Right cardiac atrium (tissue), 5 donors: ENCODE measurements around the gene EVI5. TPM values are rescaled to one million over a fixed set of nuclear protein-coding genes. Genes with fewer than 3 reads are reported as not detected.

Source experiments
- ATAC-seq, 2 donors: fragments of 200-7000 bp; cut with Tn5 transposase; one replicate each; pipeline versions ENCODE4 v1.8.0 to v1.9.1; 2020; ENCODE audit warnings: moderate library complexity in 2 of 2, mild to moderate bottlenecking in 1 of 2
- DNase-seq, 3 donors: peaks; one replicate each; pipeline ENCODE4 v3.0.0-alpha.2; 2020
- H3K27ac ChIP-seq: one replicate; pipeline ENCODE4 v1.5.1; 2013; ENCODE audit warnings: mild to moderate bottlenecking, low read length, control low read depth, moderate library complexity
- H3K27me3 ChIP-seq: one replicate; pipeline ENCODE4 v1.6.1; 2013; ENCODE audit not compliant: control insufficient read depth, insufficient read depth
- H3K4me1 ChIP-seq: one replicate; pipeline ENCODE4 v1.6.1; 2013; ENCODE audit warnings: low read length; ENCODE audit not compliant: control insufficient read depth, insufficient read depth
- H3K4me3 ChIP-seq: one replicate; pipeline ENCODE4 v1.5.1; 2013; ENCODE audit warnings: low read length, control low read depth
- H3K9me3 ChIP-seq: one replicate; pipeline ENCODE4 v1.6.1; 2013; ENCODE audit warnings: low read length; ENCODE audit not compliant: control insufficient read depth
- WGBS: extraction: QIAGEN DNeasy Blood & Tissue Kit; methylation state at CpG from one replicate; pipeline ENCODE4 v1.1.7; 2013; 5-methylcytosine and 5-hydroxymethylcytosine counted together
- intact Hi-C, 4 donors: fragments of 100-400 bp; cut with DNase I; formaldehyde crosslinking; loops; one replicate each; pipeline versions ENCODE4 v1.11.0 to v1.14.0; 2022 to 2023
- long read RNA-seq, 4 donors: library from polyadenylated mRNA; unstranded; transcript quantifications; one replicate each; pipeline ENCODE4 v2.0.0, GENCODE V29; 2020 to 2021
- polyA plus RNA-seq: library from polyadenylated mRNA; stranded (reverse); fragments of 200-250 nt; gene quantifications from one replicate; pipeline ENCODE4 v1.2.3, GENCODE V29; 2013
- total RNA-seq, 4 donors: library from RNA; stranded (reverse); fragmentation: NEBNext Ultra II Directional; extraction: Animal tissue kit (Norgen Biotek cat#: 25700); gene quantifications; one replicate each; pipeline ENCODE4 v1.2.1, GENCODE V29; 2021
- donor health status: healthy with polysubstance abuse.
- donor health status: DM: no; HTN: yes; CAD: no.
- donor health status: DM: no; HTN: no; CAD: no.
- donor health status: DM: no; HTN: yes; CAD: no; lungs with severe emphysema.
- donor health status: DM: yes; HTN: yes; CAD: no.

Gene EVI5
- total RNA-seq (10 to 100 TPM; 42.9 to 58.1 (median 48.6) TPM), polyA plus RNA-seq (5.9 TPM)
- long read RNA-seq, donor 1, partial matches to known transcripts, result 8 of 17 reads
- long read RNA-seq, donor 1, other reads (novel, unspliced or antisense), result 9 of 17 reads
- long read RNA-seq, donor 2, partial matches to known transcripts, result 0 of 4 reads
- long read RNA-seq, donor 2, other reads (novel, unspliced or antisense), result 4 of 4 reads
- long read RNA-seq, donor 3, partial matches to known transcripts, result 28 of 61 reads
- long read RNA-seq, donor 3, other reads (novel, unspliced or antisense), result 33 of 61 reads
- long read RNA-seq, donor 4, partial matches to known transcripts, result 1 of 3 reads
- long read RNA-seq, donor 4, other reads (novel, unspliced or antisense), result 2 of 3 reads

GRCh38 chr1:92784639-92785500 is at the start of gene EVI5:
Gene EVI5 (minus strand): TSS chr1:92785108. CDS start chr1:92736546, 48,562 bp downstream.
- no peaks in the 10 kb centered on the region for H3K27me3 ChIP-seq
- intact Hi-C loops, result no loop called here
- H3K27ac ChIP-seq, result peak within 1 kb of the TSS; percentile 96
- DNase-seq (peak; percentile 96 to 98 (median 98)), ATAC-seq (peak; percentile 98 to 99)
- no peaks in the 10 kb centered on the region for H3K9me3 ChIP-seq
- peak within 1 kb of the TSS; percentile 83 for H3K4me3 ChIP-seq
- under 1% methylated on average over 94 of the region's 94 CpGs for WGBS
- H3K4me1 ChIP-seq, result peaks cover 3% of the 10 kb centered on the region

- peaks cover 4% of the 10 kb centered on the region for H3K4me1 ChIP-seq
- ATAC-seq (no peak), DNase-seq (no peak)
- no peak overlapping the region for H3K4me3 ChIP-seq
- H3K27me3 ChIP-seq, result no peaks in the 10 kb centered on the region
- H3K27ac ChIP-seq, result no peak overlapping the region
- 67% methylated on average over 5 of the region's 5 CpGs for WGBS
- H3K9me3 ChIP-seq, result no peaks in the 10 kb centered on the region
- intact Hi-C loops, result no loop called here
Measured at GRCh38 chr1:92834617-92835016, 49.7 kb upstream of the EVI5 start.

GRCh38 chr1:92833840-92834239 is 48.9 kb upstream of the EVI5 start:
- ATAC-seq, result no peak
- Histone ChIP-seq H3K9me3 (no peaks in the 10 kb centered on the region), H3K27me3 (no peaks in the 10 kb centered on the region), H3K27ac (no peak overlapping the region), H3K4me3 (peak overlapping the region; percentile 59), H3K4me1 (peaks cover 4% of the 10 kb centered on the region)
- intact Hi-C loops, result no loop called here
- DNase-seq, result no peak
- WGBS, result 72% methylated on average over 5 of the region's 5 CpGs

GRCh38 chr1:92832537-92833114 is 47.7 kb upstream of the EVI5 start:
- Histone ChIP-seq H3K27ac (peak overlapping the region; percentile 46), H3K27me3 (no peaks in the 10 kb centered on the region), H3K4me1 (peaks cover 4% of the 10 kb centered on the region), H3K4me3 (peak overlapping the region; percentile 59), H3K9me3 (no peaks in the 10 kb centered on the region)
- DNase-seq, result no peak
- intact Hi-C loops, result no loop called here
- peak; percentile 17 to 24 for ATAC-seq
- WGBS, result under 1% methylated on average over 19 of the region's 19 CpGs

GRCh38 chr1:92831762-92832536 is 47.0 kb upstream of the EVI5 start, which contains the start of gene RPL5:
Gene RPL5 (plus strand): TSS chr1:92832040. CDS start chr1:92832115, 75 bp downstream.
- Histone ChIP-seq H3K4me3 (peak within 1 kb of the TSS; percentile 59), H3K9me3 (no peaks in the 10 kb centered on the region), H3K4me1 (peaks cover 4% of the 10 kb centered on the region), H3K27ac (peak within 1 kb of the TSS; percentile 46), H3K27me3 (no peaks in the 10 kb centered on the region)
- WGBS, result under 1% methylated on average over 57 of the region's 57 CpGs
- DNase-seq (peak; percentile 97 to 99 (median 98)), ATAC-seq (peak; percentile 98)
- intact Hi-C loops, result no loop called here

GRCh38 chr1:92831368-92831761 is 46.5 kb upstream of the EVI5 start:
- H3K27ac ChIP-seq, result no peak overlapping the region
- DNase-seq, result no peak
- peaks cover 4% of the 10 kb centered on the region for H3K4me1 ChIP-seq
- no peak overlapping the region for H3K4me3 ChIP-seq
- H3K27me3 ChIP-seq, result no peaks in the 10 kb centered on the region
- no peaks in the 10 kb centered on the region for H3K9me3 ChIP-seq
- WGBS, result 43% methylated on average over 4 of the region's 4 CpGs
- intact Hi-C loops, result no loop called here
- peak; percentile 21 to 32 for ATAC-seq

GRCh38 chr1:92826792-92827191 is 41.9 kb upstream of the EVI5 start:
- Histone ChIP-seq H3K27me3 (no peaks in the 10 kb centered on the region), H3K4me3 (no peak overlapping the region), H3K9me3 (no peaks in the 10 kb centered on the region), H3K27ac (no peak overlapping the region), H3K4me1 (no peaks in the 10 kb centered on the region)
- intact Hi-C loops, result no loop called here
- ATAC-seq (no peak), DNase-seq (no peak)
- 77% methylated on average over 6 of the region's 6 CpGs for WGBS

GRCh38 chr1:92822879-92823278 is 38.0 kb upstream of the EVI5 start:
- Histone ChIP-seq H3K27ac (no peak overlapping the region), H3K4me1 (no peaks in the 10 kb centered on the region), H3K9me3 (no peaks in the 10 kb centered on the region), H3K4me3 (no peak overlapping the region), H3K27me3 (no peaks in the 10 kb centered on the region)
- ATAC-seq (peak; percentile 40 to 93), DNase-seq (peak in 1 of 3 donors; percentile 29)
- WGBS, result 77% methylated on average over 3 of the region's 3 CpGs
- intact Hi-C loops, result no loop called here

- Histone ChIP-seq H3K27ac (no peak overlapping the region), H3K9me3 (no peaks in the 10 kb centered on the region), H3K4me1 (no peaks in the 10 kb centered on the region), H3K27me3 (no peaks in the 10 kb centered on the region), H3K4me3 (no peak overlapping the region)
- DNase-seq (no peak), ATAC-seq (no peak)
- 91% methylated on average over 3 of the region's 3 CpGs for WGBS
- intact Hi-C loops, result no loop called here
Measured at GRCh38 chr1:92820551-92820950, 35.6 kb upstream of the EVI5 start.

- no peaks in the 10 kb centered on the region for H3K9me3 ChIP-seq
- intact Hi-C loops, result no loop called here
- no peak overlapping the region for H3K27ac ChIP-seq
- 73% methylated on average over 3 of the region's 3 CpGs for WGBS
- no peak for DNase-seq
- H3K27me3 ChIP-seq, result no peaks in the 10 kb centered on the region
- no peak overlapping the region for H3K4me3 ChIP-seq
- H3K4me1 ChIP-seq, result no peaks in the 10 kb centered on the region
- no peak for ATAC-seq
Measured at GRCh38 chr1:92820024-92820423, 35.1 kb upstream of the EVI5 start.
